Measurements from ENCODE around the gene FOXL3.

GRCh38 chr7:280461-280860 is 9.5 kb upstream of the FOXL3 start:
- TF ChIP-seq CTCF (IDR thresholded peaks at IDR 0.05 in 4 of 5, conservative IDR thresholded peaks at IDR 0.05 in 1 of 5) = no peak
- TF ChIP-seq POLR2A (IDR thresholded peaks at IDR 0.05) = no peak
